Regular cardiac myocyte (primary cell): Measurements from ENCODE around the gene CLDN22. TPM values are rescaled to one million over a fixed set of nuclear protein-coding genes. Genes with fewer than 3 reads are reported as not detected.

Source experiments
- total RNA-seq: library from RNA; depleted of rRNA; stranded (reverse); fragments of >200 nt; gene quantifications from 2 replicates; pipeline ENCODE4 v1.2.3, GENCODE V29; 2014

CLDN22 gene
- not detected in 2 replicates for total RNA-seq

DNA sequence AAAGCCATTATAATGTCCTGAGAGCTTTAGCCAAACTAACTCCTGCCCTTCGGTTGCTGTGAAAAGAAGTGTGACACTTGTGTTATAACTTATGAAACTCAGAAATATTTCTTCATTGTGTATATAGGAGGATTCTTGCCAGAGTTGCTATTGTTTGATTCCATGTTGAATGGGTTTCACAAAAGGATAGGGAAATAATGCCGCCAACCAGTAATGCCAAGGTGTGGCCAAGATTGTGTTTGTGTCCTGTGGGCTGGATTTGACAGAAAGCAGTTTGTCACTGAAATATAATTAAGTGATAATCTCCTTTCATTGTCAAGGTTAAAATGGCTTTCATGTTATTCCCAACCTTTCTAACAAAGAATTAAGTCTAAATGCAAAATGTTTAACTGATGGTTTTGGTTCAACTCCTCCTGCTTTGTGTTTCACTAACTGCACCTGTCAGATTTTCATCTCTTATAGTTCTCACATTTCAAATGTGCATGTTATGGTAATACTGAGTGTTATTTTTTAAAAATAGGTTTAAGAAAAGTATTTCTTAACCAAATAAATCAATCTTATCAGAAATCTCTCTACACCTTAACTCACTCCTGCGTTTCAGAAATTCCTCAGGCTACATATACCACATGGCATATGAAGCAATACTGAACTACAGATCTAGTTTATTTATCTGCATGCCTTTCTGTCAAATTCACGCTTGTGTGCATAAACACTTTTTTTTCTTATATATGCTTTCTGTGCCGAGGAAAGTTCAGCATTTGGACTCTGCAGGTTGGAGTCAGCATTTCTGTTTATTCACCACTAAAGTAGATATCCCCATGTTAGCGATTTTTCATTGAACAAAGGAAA is at the start of gene CLDN22:
Gene CLDN22 (minus strand): TSS at position 66 of the 849 bp plus-strand sequence. CDS start 58 bp downstream, at position 8.

DNA sequence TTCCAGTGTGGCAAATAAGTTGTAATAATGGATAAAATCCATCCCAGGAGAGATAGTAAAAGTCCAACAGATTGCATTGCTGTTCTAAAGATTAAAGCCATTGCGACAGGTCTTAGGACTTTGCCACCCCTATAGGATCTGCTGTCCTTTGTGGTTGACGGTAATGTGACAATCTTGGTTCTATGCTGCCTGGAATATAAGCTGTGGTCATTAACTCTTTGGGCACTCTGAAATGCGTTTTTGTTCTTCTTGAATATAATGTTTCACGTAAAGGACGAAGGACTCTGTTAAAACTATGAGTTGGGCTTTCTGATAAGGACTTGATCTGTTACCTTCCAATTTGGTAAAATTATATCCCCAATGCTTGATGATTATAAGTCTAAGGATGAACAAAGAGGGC is 2.2 kb upstream of the CLDN22 start, which contains the start of gene CLDN24:
Gene CLDN24 (minus strand): TSS at position 101 of the 400 bp plus-strand sequence. CDS start 0 bp downstream, at position 101.

Other genes with a start within 250 kb of the CLDN22 start
- gene WWC2, start 221.0 kb downstream of the CLDN22 start, total RNA-seq = 22.8 and 36.4 TPM in 2 replicates
- not detected in 2 replicates for gene CLDN24, start 2.1 kb upstream of the CLDN22 start, total RNA-seq
- gene CDKN2AIP, start 124.4 kb upstream of the CLDN22 start, total RNA-seq = 16.3 and 16.6 TPM in 2 replicates
- 12.7 and 15.5 TPM in 2 replicates for gene ING2, start 184.8 kb upstream of the CLDN22 start, total RNA-seq